Measurements from ENCODE around the gene SLC12A7. TPM values are rescaled to one million over a fixed set of nuclear protein-coding genes. Genes with fewer than 3 reads are reported as not detected.

SLC12A7 gene
- total RNA-seq, 4 donors from 2014 or later = 18.8 to 28.7 (median 24.5) TPM

DNA sequence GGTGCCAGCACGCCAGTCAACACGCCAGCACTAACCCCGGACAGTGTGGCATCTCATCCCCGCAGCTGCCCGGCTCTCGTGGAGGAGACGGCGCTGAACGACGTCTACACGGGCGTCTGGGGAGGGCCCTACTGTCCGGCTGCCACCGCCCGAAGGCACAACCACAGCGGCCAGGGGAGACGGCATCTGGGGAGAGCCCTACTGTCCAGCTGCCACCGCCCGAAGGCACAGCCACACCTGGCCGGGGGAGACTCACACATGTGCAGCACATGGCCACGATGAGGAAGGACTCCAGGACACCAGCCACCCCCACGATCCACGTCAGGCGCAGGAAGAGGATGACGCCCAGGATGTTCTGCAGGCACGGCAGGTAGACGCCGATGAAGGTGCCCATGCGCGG is 23.1 kb downstream of the SLC12A7 start:
- peaks cover 0 to 21% (median 0%) of the 10 kb centered on the region in 3 donors for H3K4me1 ChIP-seq
- 94% methylated on average over 10 of the region's 30 CpGs; no CpG with 5 or more reads in 1 of the 2 donors for WGBS, 2 donors (ENCODE audit: low coverage in 1 of 2)
- no peak overlapping the region for H3K4me3 ChIP-seq
- no peaks in the 10 kb centered on the region for H3K27me3 ChIP-seq
- no peak overlapping the region for H3K27ac ChIP-seq
- H3K9me3 ChIP-seq = no peaks in the 10 kb centered on the region
- no peak for TF ChIP-seq POLR2A (IDR thresholded peaks at IDR 0.05)
- TF ChIP-seq POLR2AphosphoS5 (IDR thresholded peaks at IDR 0.05) = no peak
- TF ChIP-seq, protein P1, sequence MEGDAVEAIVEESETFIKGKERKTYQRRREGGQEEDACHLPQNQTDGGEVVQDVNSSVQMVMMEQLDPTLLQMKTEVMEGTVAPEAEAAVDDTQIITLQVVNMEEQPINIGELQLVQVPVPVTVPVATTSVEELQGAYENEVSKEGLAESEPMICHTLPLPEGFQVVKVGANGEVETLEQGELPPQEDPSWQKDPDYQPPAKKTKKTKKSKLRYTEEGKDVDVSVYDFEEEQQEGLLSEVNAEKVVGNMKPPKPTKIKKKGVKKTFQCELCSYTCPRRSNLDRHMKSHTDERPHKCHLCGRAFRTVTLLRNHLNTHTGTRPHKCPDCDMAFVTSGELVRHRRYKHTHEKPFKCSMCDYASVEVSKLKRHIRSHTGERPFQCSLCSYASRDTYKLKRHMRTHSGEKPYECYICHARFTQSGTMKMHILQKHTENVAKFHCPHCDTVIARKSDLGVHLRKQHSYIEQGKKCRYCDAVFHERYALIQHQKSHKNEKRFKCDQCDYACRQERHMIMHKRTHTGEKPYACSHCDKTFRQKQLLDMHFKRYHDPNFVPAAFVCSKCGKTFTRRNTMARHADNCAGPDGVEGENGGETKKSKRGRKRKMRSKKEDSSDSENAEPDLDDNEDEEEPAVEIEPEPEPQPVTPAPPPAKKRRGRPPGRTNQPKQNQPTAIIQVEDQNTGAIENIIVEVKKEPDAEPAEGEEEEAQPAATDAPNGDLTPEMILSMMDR (IDR thresholded peaks at IDR 0.05) = no peak
- no peak for TF ChIP-seq EP300 (IDR thresholded peaks at IDR 0.05)
- no peak for ATAC-seq
- peaks cover 0 to 97% of the 10 kb centered on the region in 2 donors for H3K36me3 ChIP-seq

DNA sequence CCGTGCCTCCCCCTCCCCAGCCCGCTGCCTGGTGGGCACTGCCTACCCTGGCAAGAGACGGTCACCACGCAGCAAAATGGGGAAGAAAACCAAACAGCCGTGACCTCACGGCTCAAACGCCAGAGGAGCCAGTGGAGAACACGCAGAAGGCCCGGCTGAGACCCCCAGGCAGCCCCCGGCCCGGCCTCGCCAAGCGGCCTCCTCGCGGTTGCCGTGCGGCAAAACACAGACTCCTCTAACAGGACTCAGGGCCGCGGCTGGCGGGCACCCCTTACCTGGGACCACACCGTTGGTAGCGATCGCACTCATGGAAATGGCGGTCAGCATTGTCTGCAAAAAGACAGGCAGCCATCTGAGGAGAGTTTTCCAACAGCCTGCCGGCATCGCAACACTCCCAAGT is 23.8 kb downstream of the SLC12A7 start:
- Histone ChIP-seq H3K4me1 (peaks cover 0 to 21% (median 0%) of the 10 kb centered on the region in 3 donors), H3K4me3 (no peak overlapping the region), H3K9me3 (no peaks in the 10 kb centered on the region), H3K36me3 (peaks cover 0 to 97% of the 10 kb centered on the region in 2 donors), H3K27ac (no peak overlapping the region), H3K27me3 (no peaks in the 10 kb centered on the region)
- whole genome bisulfite sequencing, 2 donors (ENCODE audit: low coverage in 1 of 2) = 95% methylated on average over 18 of the region's 26 CpGs; no CpG with 5 or more reads in 1 of the 2 donors
- ATAC-seq = no peak
- TF ChIP-seq POLR2A (IDR thresholded peaks at IDR 0.05) (no peak), POLR2AphosphoS5 (IDR thresholded peaks at IDR 0.05) (no peak), EP300 (IDR thresholded peaks at IDR 0.05) (no peak)
- TF ChIP-seq, protein P1 (IDR thresholded peaks at IDR 0.05) = no peak

DNA sequence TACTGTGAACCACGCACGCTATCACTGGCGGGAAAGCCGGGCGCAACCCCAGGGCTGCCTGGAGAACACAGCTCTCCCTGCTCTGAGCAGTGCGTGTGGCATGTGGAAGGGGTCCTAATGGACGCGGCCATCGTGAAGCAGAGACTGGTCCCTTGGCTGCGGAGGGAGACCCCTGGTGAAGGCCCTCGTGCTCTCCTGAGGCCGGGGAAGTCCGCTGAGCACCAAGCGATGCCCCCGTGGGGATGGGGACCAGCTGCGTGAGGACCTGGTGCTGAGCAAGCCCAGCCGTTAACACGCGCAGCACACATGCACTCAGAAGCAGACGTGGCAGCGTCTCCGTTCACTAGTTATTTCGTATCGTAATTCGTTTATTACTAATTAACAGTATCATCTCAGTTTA is 24.4 kb downstream of the SLC12A7 start:
- peaks cover 0 to 21% (median 0%) of the 10 kb centered on the region in 3 donors for H3K4me1 ChIP-seq
- H3K27ac ChIP-seq = no peak overlapping the region
- WGBS, 2 donors (ENCODE audit: low coverage in 1 of 2) = 98 to 100% methylated on average over 2 to 7 of the region's 25 CpGs
- no peaks in the 10 kb centered on the region for H3K9me3 ChIP-seq
- TF ChIP-seq POLR2AphosphoS5 (IDR thresholded peaks at IDR 0.05) (no peak), EP300 (IDR thresholded peaks at IDR 0.05) (no peak), POLR2A (IDR thresholded peaks at IDR 0.05) (no peak)
- TF ChIP-seq, protein P1 (IDR thresholded peaks at IDR 0.05) = no peak
- H3K27me3 ChIP-seq = no peaks in the 10 kb centered on the region
- ATAC-seq = no peak
- peaks cover 0 to 97% of the 10 kb centered on the region in 2 donors for H3K36me3 ChIP-seq
- no peak overlapping the region for H3K4me3 ChIP-seq

DNA sequence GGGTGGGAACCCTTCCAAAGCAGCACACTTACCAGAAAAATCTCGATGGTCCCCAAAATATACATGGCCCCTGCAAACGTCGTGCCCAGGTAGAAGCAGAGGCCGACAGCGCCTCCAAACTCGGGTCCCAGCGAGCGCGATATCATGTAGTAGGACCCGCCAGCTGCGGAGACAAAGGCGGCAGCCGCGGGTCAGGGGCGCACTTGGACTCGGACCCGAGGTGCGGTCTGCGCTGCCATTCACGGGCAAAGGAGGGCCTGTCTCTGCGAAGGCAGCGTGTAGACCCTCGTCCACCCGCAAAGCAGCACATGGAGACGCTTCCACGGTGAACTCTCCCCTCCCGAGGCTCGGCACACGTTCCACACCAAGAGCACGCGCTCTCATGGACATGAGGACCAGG is 25.0 kb downstream of the SLC12A7 start:
- no peak overlapping the region for H3K4me3 ChIP-seq
- no peak for ATAC-seq
- TF ChIP-seq EP300 (IDR thresholded peaks at IDR 0.05) (no peak), POLR2AphosphoS5 (IDR thresholded peaks at IDR 0.05) (no peak), POLR2A (IDR thresholded peaks at IDR 0.05) (no peak)
- TF ChIP-seq, protein P1 (IDR thresholded peaks at IDR 0.05) = no peak
- H3K27ac ChIP-seq = no peak overlapping the region
- H3K36me3 ChIP-seq = peaks cover 0 to 95% of the 10 kb centered on the region in 2 donors
- H3K9me3 ChIP-seq = no peaks in the 10 kb centered on the region
- peaks cover 0 to 21% (median 0%) of the 10 kb centered on the region in 3 donors for H3K4me1 ChIP-seq
- no peaks in the 10 kb centered on the region for H3K27me3 ChIP-seq
- no CpG with 5 or more reads among the region's 31 CpGs for WGBS, 2 donors (ENCODE audit: low coverage in 1 of 2)

DNA sequence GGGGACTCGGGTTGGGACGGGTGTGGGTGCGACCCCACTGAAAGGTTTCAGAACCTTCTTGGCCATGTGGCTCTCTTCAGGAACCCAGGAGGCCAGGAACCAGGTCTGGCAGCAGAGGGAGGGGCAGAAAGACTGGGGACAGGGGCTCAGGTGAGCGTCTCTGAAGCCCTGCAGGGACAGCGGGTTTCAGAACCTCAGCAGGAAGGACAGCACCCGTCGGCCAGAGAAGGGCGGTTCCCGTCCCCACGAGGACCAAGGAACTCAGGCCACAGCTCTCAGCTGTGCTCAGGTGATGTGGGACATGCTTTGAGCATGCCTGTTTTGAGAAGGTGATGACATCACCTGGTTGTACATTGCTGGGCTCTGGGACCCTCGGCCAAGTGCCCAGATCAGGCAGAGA is 25.7 kb downstream of the SLC12A7 start:
- H3K9me3 ChIP-seq = no peaks in the 10 kb centered on the region
- 70 to 80% methylated on average over 3 to 4 of the region's 11 CpGs for WGBS, 2 donors (ENCODE audit: low coverage in 1 of 2)
- no peak overlapping the region for H3K27ac ChIP-seq
- peaks cover 0 to 95% of the 10 kb centered on the region in 2 donors for H3K36me3 ChIP-seq
- no peak overlapping the region for H3K4me3 ChIP-seq
- no peak for ATAC-seq
- peaks cover 0 to 17% (median 0%) of the 10 kb centered on the region in 3 donors for H3K4me1 ChIP-seq
- H3K27me3 ChIP-seq = no peaks in the 10 kb centered on the region
- no peak for TF ChIP-seq POLR2AphosphoS5 (IDR thresholded peaks at IDR 0.05)
- TF ChIP-seq EP300 (IDR thresholded peaks at IDR 0.05) = no peak
- TF ChIP-seq POLR2A (IDR thresholded peaks at IDR 0.05) = no peak
- TF ChIP-seq, protein P1 (IDR thresholded peaks at IDR 0.05) = no peak
